ENCODE data around the gene OR10H5.
"Not testable (repeated sequence)": the region's sequence is repeated elsewhere in the genome, so short reads cannot be mapped to it uniquely, and the experiment has no call there.

Gene OR10H5

GRCh38 chr19:15787611-15788155, at the start of gene OR10H5:
OR10H5 (plus strand) TSS chr19:15787661; CDS start chr19:15794049, 6,388 bp downstream.
- no peak for DNase-seq

DNA sequence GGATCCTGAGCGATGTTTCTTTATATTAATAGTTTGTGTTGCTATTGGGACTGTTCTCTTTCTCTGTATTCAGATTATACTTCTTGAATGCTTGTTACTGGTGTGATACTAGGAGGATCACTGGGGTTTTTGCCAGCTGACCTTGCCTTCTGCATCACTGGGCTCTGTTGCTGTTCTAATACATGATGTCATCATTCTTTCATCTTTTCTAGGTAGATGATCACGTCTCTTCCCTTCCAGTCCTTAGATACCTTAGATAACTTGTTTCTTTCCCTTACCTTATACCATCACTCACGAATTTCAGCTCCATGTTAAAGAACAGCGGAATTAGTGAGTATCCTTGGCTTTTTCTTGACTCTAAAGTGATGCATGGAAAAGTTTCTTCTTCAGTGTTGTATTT, 49.7 kb upstream of the OR10H5 start, which contains the start of gene OR10H3:
TSS of gene OR10H3 (plus strand) at position 264 of the 400 bp plus-strand sequence. CDS start 3,408 bp downstream, outside the sequence.
- no peak for DNase-seq

- no peak for DNase-seq
Observed at GRCh38 chr19:15740785-15741184, 46.7 kb upstream of the OR10H5 start.

- DNase-seq, result no peak
Observed at GRCh38 chr19:15748239-15748638, 39.2 kb upstream of the OR10H5 start.

DNA sequence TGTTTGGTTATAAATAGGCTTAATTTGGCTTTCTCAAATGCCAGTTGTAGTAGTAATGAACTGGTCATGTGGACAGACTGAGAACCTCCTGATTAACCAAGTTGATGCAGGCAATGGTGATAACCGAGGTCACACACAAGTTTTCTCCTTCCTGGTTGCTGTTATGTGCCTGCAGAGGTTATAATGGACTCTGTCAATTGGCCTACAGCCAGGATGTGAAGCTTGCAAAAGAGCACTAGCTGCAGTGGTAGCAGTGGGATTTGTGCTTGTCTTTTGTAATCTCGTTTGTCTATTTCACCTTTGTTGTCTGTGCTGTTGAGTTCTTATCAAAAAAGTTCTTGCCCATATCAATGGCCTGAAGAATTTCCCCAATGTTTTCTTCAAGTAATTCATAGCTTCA, 29.1 kb upstream of the OR10H5 start:
- no peak for DNase-seq

GRCh38 chr19:15759962-15760565, 27.4 kb upstream of the OR10H5 start:
- no peak for DNase-seq

- no peak for DNase-seq
Observed at GRCh38 chr19:15769586-15769985, 17.9 kb upstream of the OR10H5 start.

DNA sequence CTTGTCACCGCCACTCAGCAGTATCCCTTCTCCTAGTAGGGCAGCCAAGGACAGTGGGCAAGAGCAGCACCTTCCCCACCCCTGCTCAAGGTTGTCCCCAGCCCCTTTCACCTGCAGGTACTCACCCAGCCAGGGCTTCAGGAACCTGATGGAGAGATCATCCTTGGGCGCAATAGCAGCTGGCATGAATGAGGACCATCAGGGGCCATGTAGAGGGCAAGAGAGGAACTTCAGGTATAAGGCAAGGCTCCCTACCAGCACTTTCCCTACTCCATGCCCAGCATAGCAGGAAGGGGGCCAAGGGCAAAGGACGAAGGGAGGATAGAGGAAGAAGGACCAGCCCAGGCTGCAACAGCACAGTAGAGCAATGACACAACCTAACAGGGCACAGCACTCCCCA, 13.3 kb upstream of the OR10H5 start:
- not testable (repeated sequence) for DNase-seq

DNA sequence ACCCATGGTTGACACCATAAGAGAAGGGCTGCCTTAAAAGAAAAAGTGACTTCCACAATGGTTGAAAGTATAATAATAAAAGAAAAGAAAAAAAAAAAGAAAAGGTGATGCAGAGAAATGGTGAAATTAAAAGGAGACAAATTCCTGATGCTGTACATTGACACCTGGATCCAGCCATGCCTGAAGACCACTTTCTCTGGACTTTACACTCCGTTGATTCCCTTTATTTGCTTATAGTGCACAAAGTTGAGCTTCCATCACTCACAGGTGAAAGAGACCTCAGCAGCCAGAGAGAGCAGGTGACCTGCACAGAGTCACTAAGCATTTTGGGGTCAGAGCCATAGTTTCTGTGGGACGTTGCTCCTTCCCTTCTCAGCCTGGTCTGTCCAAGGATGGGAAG, 12.2 kb upstream of the OR10H5 start:
- no peak for DNase-seq

- DNase-seq, result no peak
Observed at GRCh38 chr19:15776264-15776663, 11.2 kb upstream of the OR10H5 start.

DNA sequence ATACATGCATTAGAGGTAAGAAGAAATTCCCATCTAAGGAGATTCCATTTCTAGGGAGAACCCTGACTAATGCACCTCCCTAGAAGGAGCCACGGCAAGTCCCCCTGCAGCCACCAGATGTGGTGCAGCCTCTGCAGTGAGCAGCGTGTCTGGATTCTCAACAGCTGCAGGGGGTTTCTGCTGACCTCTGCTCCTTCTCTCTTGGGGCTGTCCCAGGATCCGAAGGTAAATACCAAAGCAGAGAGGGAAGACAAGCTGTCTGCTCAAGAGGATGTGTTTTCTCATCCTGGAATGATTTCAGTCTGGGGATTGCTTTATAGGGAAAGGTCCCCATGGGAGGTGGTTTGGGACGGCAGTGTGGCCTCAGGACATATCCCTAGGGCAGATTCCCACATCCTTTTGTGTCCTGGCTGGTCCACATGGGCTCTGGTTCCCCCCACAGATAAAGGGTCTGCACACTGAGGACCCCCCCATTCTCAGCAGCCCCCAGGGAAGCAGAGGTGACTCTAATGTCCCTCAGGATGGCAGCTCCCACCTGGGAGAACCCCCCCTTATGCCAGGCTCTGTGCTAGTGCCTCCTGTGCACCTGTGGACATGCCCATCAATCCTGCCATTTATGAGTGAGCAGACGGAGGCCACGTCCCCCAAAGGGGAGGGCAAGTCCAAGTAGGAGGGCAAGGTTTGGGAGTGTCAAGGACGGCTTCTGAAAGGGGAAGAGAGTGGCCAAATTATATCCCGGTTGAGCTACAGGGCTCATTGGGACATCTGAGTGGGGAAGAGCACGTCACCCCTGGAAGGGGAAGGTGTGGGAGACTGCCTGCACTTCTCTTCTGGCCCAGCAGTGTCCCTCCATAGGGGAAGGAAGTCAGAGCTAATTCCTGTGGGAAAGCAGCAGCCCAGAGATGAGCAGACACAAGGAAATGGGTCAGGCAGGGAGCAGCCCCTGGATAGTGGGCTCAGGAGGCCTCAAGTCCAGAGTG, 10.2 kb upstream of the OR10H5 start:
- DNase-seq, result no peak

GRCh38 chr19:15779756-15780476, 7.5 kb upstream of the OR10H5 start:
- no peak for DNase-seq

- no peak for DNase-seq
Observed at GRCh38 chr19:15780610-15781418, 6.6 kb upstream of the OR10H5 start.

GRCh38 chr19:15781661-15782060, 5.8 kb upstream of the OR10H5 start:
- DNase-seq, result no peak

DNA sequence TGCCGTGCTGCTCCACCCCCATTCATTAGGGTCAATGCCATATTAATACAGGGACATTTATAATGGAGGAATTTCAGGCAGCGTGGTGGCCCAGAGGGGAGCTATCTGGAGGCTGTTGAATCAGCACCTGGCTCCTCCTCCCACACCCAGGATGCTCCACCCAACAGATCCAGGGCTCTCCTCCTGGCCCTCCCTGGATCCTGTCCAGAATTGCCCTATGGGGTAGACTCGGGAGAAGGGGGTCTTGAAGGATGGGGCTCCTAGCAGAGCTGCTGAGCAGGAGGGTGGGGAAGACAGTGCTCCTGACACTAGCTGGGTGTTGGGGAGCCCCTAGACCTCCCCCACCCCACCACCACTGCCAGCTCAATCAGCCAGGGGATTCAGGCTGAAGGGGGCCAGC, 5.2 kb upstream of the OR10H5 start:
- DNase-seq, result no peak

- not testable (repeated sequence) for DNase-seq
Observed at GRCh38 chr19:15782896-15783295, 4.6 kb upstream of the OR10H5 start.

DNA sequence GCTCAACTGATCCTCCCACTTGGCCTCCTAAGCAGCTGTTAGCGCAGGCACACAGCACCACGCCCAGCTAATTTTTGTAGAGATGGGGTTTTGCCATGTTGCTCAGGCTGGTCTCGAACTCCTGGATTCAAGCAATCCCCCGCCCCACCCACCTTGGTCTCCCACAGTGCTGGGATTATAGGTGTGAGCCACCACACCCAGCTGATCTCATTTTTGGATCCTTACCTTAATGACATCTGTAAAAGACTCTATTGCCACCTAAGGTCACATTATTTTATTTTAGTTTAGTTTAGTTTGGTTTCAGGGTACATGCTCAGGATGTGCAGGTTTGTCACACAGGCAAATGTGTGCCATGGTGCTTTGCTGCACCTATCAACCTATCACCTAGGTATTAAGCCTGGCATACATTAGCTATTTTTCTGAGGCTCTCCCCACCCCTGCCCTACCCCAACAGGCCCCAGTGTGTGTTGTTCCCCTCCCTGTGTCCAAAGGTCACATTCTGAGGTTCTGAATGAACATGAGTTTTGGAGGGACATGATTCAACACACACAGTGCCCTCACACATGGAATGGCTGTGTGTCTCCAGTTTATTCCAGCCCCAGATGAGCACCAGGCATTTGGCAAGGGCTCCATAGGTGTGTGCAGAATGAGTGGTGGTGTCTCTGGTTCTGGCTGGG, 1.3 kb downstream of the OR10H5 start:
- no peak for DNase-seq

DNA sequence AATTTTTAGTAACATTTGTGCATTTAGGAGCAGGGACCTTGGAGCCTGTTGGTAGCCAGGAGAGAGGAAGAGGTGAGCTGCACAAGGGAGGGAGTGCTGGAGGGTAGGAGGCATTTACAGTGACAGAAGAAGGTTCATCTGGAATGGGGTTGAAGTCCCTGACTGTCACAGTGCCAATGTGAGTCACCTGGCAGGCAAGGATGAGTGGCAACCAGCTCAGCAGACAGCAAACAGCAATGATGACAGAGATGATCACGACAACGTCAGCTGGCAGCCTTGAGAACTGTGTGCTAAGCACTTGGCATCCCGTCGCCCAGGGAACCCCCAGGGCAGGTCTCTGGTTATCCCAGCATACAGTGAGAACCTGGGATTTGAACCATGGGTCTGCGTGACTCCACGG, 2.6 kb downstream of the OR10H5 start:
- DNase-seq, result no peak

DNA sequence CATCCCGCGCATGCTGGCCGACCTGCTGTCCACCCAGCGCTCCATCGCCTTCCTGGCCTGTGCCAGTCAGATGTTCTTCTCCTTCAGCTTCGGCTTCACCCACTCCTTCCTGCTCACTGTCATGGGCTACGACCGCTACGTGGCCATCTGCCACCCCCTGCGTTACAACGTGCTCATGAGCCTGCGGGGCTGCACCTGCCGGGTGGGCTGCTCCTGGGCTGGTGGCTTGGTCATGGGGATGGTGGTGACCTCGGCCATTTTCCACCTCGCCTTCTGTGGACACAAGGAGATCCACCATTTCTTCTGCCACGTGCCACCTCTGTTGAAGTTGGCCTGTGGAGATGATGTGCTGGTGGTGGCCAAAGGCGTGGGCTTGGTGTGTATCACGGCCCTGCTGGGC, 6.8 kb downstream of the OR10H5 start:
- DNase-seq, result not testable (repeated sequence)

DNA sequence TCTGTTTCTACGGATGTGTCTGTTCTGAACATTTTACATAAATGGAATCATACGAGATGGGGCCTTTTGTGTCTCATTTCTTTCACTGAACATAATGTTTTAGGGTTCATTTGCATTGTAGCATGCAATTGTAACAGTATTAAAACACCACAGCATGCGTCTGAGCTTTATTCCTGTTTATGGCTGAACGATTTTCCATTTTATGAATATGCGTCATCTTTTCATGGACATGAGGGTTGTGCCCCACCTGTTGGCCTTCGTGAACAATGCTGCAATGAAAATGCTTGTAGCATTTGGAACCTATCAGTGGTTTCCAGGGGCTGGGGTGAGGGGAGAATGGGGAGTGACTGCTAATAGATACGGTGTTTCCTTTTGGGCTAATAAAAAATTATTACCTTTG, 22.9 kb downstream of the OR10H5 start:
- no peak for DNase-seq

- DNase-seq, result no peak
Observed at GRCh38 chr19:15811476-15811875, 24.0 kb downstream of the OR10H5 start.
